ENCODE results near the gene TNN.
A peak's percentile ranks its signal among the peaks of the same experiment; 100 is the strongest.
"Not testable (repeated sequence)": the region's sequence is repeated elsewhere in the genome, so short reads cannot be mapped to it uniquely, and the experiment has no call there.

The TNN gene

DNA sequence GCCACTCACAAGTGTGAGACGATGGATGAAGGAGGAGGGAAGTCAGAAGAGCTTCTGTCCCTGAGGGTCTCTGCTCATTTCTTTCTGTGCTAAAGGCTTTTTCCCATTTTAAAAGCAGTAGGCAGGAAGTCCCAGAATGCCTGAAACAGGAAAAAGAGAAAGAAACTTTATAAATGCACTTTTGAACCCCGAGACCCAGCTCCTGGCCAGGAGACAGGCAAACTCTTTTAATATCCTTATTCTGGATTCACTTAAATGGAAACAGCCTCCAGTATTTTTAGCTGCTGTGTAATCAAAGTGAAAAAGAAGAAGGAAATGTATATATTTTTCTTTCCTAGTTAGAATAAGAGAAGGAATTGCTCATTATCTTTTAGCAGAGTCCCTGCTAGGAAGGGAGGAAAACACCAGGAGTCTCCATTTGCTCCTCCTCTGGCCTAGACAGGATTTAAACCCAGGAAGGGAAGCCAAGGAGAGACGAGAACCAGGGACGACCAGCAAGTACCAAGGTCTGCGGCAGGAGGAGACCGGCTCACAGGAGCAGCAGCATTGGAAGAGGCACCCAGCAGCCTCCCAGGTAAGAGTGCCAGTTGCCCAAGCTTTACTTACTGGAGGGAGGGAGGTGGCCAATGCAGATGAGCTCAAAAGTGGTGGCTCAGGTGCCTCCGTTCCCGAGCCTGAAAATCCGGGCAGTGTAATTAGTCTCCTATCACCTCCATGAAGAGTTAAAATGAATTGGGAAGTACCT is at the start of gene TNN:
TSS of gene TNN (plus strand) at position 472 of the 745 bp plus-strand sequence. CDS start 9,586 bp downstream, outside the sequence.
- DNase-seq, result no peak

DNA sequence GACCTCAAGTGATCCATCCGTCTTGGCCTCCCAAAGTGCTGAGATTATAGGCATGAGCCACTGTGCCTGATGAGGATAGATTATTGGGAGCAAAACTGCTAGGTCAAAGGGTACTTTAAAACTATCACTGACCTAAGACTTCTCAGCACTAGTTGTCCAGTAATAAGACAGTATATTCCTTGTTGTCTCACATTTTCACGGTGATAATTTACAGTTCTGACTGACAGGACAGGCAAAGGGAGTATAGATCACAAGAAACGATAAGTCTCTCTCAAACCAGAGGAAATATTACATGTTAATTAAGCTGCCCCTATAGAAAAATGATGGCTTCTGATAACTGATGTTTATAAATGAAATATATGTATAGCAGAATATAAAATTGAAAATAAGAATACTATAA is 48.1 kb upstream of the TNN start:
- DNase-seq, result no peak

- peak; percentile 92 for DNase-seq
These were observed 44.4 kb upstream of the TNN start, which contains the start of gene MRPS14 for GRCh38 chr1:175023043-175023921. Gene MRPS14, minus strand, starts transcription at chr1:175023425. Its CDS starts 17 bp downstream, at chr1:175023408.

GRCh38 chr1:175023922-175024242 is 43.8 kb upstream of the TNN start:
- DNase-seq, result not testable (repeated sequence)

DNA sequence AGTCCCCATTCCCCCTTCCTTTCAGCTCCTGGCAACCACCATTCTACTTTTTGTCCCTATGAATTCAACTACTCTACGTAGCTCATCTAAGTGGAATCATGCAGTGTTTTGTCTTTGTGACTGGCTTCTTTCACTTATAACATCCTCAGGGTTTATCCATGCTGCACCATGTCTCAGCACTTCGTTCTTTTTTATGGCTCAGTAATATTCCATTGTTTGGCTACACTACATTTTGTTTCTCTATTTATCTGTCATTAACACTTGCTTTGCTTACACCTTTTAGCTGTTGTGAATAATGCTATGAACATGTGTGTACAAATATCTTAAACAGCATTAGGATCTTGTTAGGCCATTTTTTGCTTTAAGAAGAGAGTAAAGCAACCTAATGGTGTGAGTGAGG is 42.9 kb upstream of the TNN start:
- DNase-seq, result no peak

DNA sequence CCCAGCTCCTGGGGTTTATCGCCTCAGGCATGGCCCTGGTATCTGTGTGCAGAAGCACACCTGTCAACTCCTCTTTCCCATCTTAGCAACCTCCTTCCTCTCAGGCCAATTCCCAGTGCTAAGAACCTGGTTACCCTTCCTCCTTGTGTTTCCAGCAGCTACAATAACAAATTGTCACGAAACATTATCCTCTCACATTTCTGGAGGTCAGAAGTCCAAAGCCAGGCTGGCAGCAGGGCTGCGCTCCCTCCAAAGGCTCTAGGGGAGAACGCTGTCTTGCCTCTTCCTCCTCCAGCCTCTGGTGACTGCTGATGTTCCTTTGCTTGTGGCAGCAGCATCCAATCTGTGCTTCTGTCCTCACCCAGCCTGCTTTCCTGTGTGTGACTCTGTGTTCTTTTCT is 33.7 kb upstream of the TNN start:
- DNase-seq, result no peak

GRCh38 chr1:175034775-175035174 is 32.9 kb upstream of the TNN start:
- DNase-seq, result no peak

GRCh38 chr1:175035865-175036264 is 31.8 kb upstream of the TNN start:
- DNase-seq, result no peak

DNA sequence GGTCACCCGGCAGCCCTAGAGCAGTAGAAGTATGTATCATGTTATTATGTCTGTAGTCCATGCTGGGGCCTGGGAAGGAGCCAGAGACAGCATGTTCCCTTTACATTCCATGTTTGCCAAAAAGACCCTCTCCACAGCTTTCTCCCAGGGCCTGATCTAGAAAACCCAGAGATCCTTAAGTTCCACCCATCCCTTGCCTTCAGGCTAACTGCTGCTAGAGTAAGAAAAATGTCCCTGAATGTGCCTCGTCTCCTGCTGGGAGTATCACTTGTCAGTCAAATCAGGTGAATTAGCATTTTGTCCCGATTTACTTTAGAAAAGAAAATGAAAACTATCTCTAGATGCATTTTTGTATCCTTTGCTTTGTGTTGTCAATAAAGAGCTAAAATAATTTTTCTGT is 31.2 kb upstream of the TNN start:
- no peak for DNase-seq

- DNase-seq, result no peak
These were observed 30.2 kb upstream of the TNN start for GRCh38 chr1:175037416-175037815.

- no peak for DNase-seq
These were observed 27.2 kb upstream of the TNN start for GRCh38 chr1:175040324-175040879.

DNA sequence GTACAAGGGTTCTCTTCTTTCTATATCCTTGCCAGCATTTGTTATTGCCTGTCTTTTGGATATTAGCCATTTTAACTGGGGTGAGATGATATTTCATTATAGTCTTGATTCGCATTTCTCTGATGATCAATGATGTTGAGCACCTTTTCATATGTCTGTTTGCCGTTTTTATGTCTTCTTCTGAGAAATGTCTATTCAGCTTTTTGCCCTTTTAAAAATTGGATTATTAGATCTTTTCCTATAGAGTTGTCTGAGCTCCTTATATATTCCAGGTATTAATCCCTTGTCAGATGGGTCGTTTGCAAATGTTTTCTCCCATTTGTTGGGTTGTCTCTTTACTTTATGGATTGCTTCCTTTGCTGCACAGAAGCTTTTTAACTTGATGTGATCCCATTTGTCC is 25.0 kb upstream of the TNN start:
- DNase-seq, result no peak

- DNase-seq, result no peak
These were observed 23.8 kb upstream of the TNN start for GRCh38 chr1:175043824-175044223.

GRCh38 chr1:175044591-175044990 is 23.0 kb upstream of the TNN start:
- DNase-seq, result not testable (repeated sequence)

GRCh38 chr1:175045097-175045496 is 22.5 kb upstream of the TNN start:
- no peak for DNase-seq

DNA sequence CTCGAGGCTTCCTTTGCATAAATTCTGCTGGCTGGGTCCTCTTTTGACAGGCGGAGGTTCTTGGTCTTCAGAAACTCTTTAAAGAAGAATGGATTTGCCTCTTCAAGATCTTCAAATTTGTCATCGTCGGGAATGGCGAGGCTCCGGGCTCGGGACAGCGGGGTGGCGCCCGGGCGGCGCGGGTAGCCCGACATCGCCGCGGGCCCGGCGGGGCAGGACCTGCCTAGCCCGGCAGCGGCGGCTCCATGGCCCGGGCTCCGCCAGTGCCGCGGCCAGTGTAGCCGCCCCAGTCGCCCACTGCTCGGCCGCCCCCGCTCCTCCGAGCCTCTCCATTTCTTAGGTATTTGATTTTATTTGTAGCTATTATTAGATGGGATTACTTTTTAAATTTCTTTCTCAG is 22.1 kb upstream of the TNN start:
- DNase-seq, result no peak

DNA sequence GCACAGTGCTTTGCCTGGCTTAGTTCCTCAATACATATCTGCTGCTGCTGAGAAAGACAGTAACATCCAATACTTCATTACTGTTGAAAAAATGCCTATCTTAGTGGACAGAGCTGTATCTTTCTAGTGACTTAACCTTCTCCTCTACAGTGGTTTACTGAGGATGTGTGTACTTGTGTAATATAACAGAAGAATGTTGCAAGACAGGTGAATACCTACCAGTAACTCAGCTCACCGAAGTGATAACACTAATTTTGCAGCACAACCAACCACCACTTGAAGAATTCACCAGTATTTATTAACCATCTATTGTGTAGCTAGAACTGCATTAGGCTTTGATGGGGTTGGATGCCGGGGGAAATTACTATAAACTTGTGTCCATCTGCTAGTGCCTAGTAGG is 16.6 kb upstream of the TNN start:
- no peak for DNase-seq

- DNase-seq, result no peak
These were observed 12.9 kb upstream of the TNN start for GRCh38 chr1:175054736-175055135.

GRCh38 chr1:175062339-175062738 is 5.3 kb upstream of the TNN start:
- no peak for DNase-seq

DNA sequence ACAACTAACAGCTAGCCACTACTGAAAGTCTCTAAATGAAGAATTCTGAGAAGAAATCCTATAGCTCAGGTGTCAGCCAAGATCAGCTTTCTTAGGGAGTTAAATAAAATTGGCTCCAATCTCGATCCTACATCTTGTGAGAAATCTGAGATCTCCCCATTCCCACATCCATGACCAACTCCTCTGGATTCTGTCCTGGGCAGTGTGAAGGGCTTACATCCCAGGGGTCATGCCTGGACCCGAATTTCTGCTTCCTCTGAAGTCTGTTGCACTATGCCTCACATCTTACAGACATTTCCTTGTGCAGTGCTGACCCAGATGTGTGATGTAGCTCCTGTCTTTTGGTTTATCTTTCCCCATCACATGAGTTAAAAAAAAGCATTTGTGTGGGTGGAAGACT is 4.8 kb upstream of the TNN start:
- DNase-seq, result no peak

DNA sequence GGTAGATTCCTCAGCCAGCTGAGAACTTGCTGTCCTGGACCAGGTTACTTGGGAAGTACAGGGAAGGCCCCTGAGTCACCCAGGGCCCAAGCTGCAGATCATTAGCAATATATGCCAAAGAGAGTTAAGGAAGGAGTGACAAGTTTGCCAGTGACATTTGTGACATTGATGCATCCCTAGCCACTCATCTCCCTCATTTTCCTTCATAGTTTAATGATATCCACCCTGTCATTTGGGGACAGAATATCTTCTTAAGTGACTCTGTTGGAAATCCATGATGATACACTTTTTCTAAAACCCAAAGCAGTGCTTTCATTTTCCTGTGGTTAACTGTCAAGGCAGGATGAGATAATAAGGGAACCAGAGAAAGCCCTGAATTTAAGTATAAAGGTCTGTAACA is 3.2 kb downstream of the TNN start:
- DNase-seq, result no peak

- no peak for DNase-seq
These were observed 3.8 kb downstream of the TNN start for GRCh38 chr1:175071276-175071943.
